Measurements from ENCODE around the gene VWA2.

DNA sequence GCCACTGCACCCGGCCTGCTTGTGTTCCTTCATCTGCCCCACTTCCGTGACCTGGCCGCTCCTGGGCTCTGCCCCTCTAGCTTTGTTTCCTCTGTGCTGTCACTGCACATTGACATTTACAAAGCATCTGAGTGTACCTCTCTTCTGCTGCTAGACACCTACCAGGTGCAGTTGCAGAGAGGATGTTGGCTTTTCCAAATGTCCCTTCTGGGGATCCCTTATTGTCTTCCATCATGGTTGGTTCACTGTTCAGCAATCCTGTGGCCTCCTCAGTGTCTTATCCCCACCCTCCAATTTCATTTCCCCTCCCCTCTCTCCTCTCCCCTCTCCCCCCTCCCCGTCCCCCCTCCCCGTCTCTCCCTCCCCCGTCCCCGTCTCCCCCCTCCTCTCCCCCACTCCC, 13.8 kb downstream of the VWA2 start:
- TF ChIP-seq SUZ12 (IDR thresholded peaks at IDR 0.05) = no peak
- TF ChIP-seq HDGF (IDR thresholded peaks at IDR 0.05; ENCODE audit: borderline replicate concordance) = no peak
- TF ChIP-seq FOXM1 (IDR thresholded peaks at IDR 0.05; ENCODE audit: borderline replicate concordance) = no peak
- no peak for TF ChIP-seq SP1 (IDR thresholded peaks at IDR 0.05)

All from HEK293T (cell line).